GM23338 (cell line): ENCODE data around the gene CHMP4A.

ENCODE experiments used
- CREB1 ChIP-seq: fragments of 250-450 bp; sonication (Bioruptor Pico); IDR thresholded peaks from 2 replicates; pipeline ENCODE4 v1.5.0; 2020; ENCODE audit warnings: low read depth, mild to moderate bottlenecking, moderate library complexity
- CTCF ChIP-seq, 2 experiments: fragments of 200-600 bp in 1 of 2; sonication (generic) in 1 of 2; conservative IDR thresholded peaks; 2 replicates each; pipeline versions ENCODE4 v1.5.1 to v1.6.1; 2016 to 2017; ENCODE audit warnings: antibody characterized with exemption in 2 of 2, low read depth in 2 of 2, mild to moderate bottlenecking in 2 of 2, moderate library complexity in 1 of 2
- ETS1 ChIP-seq: IDR thresholded peaks from 2 replicates; pipeline ENCODE4 v1.6.1; 2016; ENCODE audit warnings: antibody characterized with exemption
- EZH2 ChIP-seq: fragments of 200-600 bp; sonication (generic); IDR thresholded peaks from one replicate; pipeline ENCODE4 v1.8.0; 2017; ENCODE audit warnings: antibody characterized with exemption, mild to moderate bottlenecking, low read depth; ENCODE audit not compliant: unreplicated experiment
- EZH2phosphoT487 ChIP-seq: fragments of 200-600 bp; sonication (generic); IDR thresholded peaks from one replicate; pipeline ENCODE4 v1.8.1; 2018; ENCODE audit warnings: antibody characterized with exemption; ENCODE audit not compliant: unreplicated experiment
- JUNB ChIP-seq: IDR thresholded peaks from one replicate; pipeline ENCODE4 v1.6.1; 2016; ENCODE audit warnings: antibody characterized with exemption; ENCODE audit not compliant: unreplicated experiment
- NANOG ChIP-seq: IDR thresholded peaks from 2 replicates; pipeline ENCODE4 v1.6.1; 2016; ENCODE audit warnings: antibody characterized with exemption, borderline replicate concordance
- POLR2AphosphoS5 ChIP-seq: IDR thresholded peaks from 2 replicates; pipeline ENCODE4 v1.6.1; 2016; ENCODE audit warnings: antibody characterized with exemption, low read depth
- REST ChIP-seq: IDR thresholded peaks from one replicate; pipeline ENCODE4 v1.6.1; 2018; ENCODE audit warnings: antibody characterized with exemption; ENCODE audit not compliant: unreplicated experiment
- STAT1 ChIP-seq: IDR thresholded peaks from one replicate; pipeline ENCODE4 v1.6.1; 2016; ENCODE audit warnings: antibody characterized with exemption; ENCODE audit not compliant: unreplicated experiment
- ZNF114 ChIP-seq: fragments of 250-450 bp; sonication (Bioruptor Pico); IDR thresholded peaks from 2 replicates; pipeline ENCODE4 v1.5.0; 2020; ENCODE audit warnings: mild to moderate bottlenecking, moderate library complexity
- ZNF331 ChIP-seq: fragments of 250-450 bp; sonication (Bioruptor Pico); IDR thresholded peaks from 2 replicates; pipeline ENCODE4 v1.5.0; 2020; ENCODE audit warnings: low read depth, mild to moderate bottlenecking, moderate library complexity
- TF ChIP-seq, protein P1 (sequence below): fragments of 250-450 bp; sonication (Bioruptor Pico); IDR thresholded peaks from 2 replicates; pipeline ENCODE4 v1.5.0; 2020; ENCODE audit warnings: mild to moderate bottlenecking, moderate library complexity

- TF ChIP-seq REST (no peak), EZH2 (no peak), CTCF (conservative IDR thresholded peaks at IDR 0.05; ENCODE audit: low read depth in 2 of 2) (no peak), EZH2phosphoT487 (no peak), ZNF114 (CRISPR knock-in tag) (no peak), POLR2AphosphoS5 (no peak), ETS1 (no peak), CREB1 (CRISPR knock-in tag) (no peak), NANOG (no peak), JUNB (no peak), STAT1 (no peak), ZNF331 (CRISPR knock-in tag) (no peak)
- TF ChIP-seq, protein P1, sequence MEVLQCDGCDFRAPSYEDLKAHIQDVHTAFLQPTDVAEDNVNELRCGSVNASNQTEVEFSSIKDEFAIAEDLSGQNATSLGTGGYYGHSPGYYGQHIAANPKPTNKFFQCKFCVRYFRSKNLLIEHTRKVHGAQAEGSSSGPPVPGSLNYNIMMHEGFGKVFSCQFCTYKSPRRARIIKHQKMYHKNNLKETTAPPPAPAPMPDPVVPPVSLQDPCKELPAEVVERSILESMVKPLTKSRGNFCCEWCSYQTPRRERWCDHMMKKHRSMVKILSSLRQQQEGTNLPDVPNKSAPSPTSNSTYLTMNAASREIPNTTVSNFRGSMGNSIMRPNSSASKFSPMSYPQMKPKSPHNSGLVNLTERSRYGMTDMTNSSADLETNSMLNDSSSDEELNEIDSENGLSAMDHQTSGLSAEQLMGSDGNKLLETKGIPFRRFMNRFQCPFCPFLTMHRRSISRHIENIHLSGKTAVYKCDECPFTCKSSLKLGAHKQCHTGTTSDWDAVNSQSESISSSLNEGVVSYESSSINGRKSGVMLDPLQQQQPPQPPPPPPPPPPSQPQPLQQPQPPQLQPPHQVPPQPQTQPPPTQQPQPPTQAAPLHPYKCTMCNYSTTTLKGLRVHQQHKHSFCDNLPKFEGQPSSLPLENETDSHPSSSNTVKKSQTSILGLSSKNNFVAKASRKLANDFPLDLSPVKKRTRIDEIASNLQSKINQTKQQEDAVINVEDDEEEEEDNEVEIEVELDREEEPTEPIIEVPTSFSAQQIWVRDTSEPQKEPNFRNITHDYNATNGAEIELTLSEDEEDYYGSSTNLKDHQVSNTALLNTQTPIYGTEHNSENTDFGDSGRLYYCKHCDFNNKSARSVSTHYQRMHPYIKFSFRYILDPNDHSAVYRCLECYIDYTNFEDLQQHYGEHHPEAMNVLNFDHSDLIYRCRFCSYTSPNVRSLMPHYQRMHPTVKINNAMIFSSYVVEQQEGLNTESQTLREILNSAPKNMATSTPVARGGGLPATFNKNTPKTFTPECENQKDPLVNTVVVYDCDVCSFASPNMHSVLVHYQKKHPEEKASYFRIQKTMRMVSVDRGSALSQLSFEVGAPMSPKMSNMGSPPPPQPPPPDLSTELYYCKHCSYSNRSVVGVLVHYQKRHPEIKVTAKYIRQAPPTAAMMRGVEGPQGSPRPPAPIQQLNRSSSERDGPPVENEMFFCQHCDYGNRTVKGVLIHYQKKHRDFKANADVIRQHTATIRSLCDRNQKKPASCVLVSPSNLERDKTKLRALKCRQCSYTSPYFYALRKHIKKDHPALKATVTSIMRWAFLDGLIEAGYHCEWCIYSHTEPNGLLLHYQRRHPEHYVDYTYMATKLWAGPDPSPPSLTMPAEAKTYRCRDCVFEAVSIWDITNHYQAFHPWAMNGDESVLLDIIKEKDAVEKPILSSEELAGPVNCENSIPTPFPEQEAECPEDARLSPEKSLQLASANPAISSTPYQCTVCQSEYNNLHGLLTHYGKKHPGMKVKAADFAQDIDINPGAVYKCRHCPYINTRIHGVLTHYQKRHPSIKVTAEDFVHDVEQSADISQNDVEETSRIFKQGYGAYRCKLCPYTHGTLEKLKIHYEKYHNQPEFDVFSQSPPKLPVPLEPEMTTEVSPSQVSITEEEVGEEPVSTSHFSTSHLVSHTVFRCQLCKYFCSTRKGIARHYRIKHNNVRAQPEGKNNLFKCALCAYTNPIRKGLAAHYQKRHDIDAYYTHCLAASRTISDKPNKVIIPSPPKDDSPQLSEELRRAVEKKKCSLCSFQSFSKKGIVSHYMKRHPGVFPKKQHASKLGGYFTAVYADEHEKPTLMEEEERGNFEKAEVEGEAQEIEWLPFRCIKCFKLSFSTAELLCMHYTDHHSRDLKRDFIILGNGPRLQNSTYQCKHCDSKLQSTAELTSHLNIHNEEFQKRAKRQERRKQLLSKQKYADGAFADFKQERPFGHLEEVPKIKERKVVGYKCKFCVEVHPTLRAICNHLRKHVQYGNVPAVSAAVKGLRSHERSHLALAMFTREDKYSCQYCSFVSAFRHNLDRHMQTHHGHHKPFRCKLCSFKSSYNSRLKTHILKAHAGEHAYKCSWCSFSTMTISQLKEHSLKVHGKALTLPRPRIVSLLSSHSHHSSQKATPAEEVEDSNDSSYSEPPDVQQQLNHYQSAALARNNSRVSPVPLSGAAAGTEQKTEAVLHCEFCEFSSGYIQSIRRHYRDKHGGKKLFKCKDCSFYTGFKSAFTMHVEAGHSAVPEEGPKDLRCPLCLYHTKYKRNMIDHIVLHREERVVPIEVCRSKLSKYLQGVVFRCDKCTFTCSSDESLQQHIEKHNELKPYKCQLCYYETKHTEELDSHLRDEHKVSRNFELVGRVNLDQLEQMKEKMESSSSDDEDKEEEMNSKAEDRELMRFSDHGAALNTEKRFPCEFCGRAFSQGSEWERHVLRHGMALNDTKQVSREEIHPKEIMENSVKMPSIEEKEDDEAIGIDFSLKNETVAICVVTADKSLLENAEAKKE (CRISPR knock-in tag), result no peak
Observed at GRCh38 chr14:24186831-24187538, 26.3 kb downstream of the CHMP4A start.
